Measurements from ENCODE around the gene MAP7.

DNA sequence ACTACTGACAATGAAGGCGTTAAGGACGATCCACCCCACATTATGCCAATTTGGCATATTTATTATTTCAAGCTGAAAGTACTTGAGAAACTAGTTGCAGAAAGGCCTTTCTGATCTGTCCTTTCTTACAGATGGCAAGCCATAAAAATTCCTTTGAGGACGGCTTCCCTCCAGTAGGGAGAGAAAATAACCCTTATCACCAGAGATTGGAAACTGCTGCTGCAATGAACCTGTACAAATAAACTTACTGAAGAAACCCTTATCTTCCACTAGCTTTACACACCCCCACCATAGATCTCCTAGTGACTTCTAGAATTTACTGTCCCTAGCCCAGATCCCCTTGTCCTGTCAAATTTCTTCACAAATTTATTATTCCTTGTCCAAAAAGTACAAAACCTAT lies 105.2 kb downstream of the MAP7 start:
- TF ChIP-seq, protein P1, sequence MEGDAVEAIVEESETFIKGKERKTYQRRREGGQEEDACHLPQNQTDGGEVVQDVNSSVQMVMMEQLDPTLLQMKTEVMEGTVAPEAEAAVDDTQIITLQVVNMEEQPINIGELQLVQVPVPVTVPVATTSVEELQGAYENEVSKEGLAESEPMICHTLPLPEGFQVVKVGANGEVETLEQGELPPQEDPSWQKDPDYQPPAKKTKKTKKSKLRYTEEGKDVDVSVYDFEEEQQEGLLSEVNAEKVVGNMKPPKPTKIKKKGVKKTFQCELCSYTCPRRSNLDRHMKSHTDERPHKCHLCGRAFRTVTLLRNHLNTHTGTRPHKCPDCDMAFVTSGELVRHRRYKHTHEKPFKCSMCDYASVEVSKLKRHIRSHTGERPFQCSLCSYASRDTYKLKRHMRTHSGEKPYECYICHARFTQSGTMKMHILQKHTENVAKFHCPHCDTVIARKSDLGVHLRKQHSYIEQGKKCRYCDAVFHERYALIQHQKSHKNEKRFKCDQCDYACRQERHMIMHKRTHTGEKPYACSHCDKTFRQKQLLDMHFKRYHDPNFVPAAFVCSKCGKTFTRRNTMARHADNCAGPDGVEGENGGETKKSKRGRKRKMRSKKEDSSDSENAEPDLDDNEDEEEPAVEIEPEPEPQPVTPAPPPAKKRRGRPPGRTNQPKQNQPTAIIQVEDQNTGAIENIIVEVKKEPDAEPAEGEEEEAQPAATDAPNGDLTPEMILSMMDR (IDR thresholded peaks at IDR 0.05) = no peak
- no peak for TF ChIP-seq POLR2A (IDR thresholded peaks at IDR 0.05)
